Spleen (tissue), 7 donors: ENCODE measurements around the gene ELP4.

ENCODE experiments used
- CTCF ChIP-seq, 11 experiments: fragments of 200-600 bp in 7 of 11; fragments of 450-650 bp in 4 of 11; sonication (generic) in 4 of 11; IDR thresholded peaks in 8 of 11; conservative IDR thresholded peaks in 3 of 11; 1 replicate in 7 of 11; 2 replicates in 4 of 11; pipeline versions ENCODE4 v1.4.0 to v1.8.0; 2016 to 2021; ENCODE audit warnings: antibody characterized with exemption in 11 of 11, inconsistent platforms in 4 of 11, mild to moderate bottlenecking in 1 of 11
- POLR2AphosphoS5 ChIP-seq, 3 donors: sonication (generic); formaldehyde crosslinking; IDR thresholded peaks; one replicate each; pipeline ENCODE4 v1.5.1; 2017; ENCODE audit warnings: antibody characterized with exemption in 3 of 3
- donor health status: DM: no; HTN: no; CAD: no; lungs with moderate emphysema.
- donor health status: DM: no; HTN: no; CAD: no.
- donor health status: DM: no; HTN: no; CAD: no.

GRCh38 chr11:31761636-31762035, 252.1 kb downstream of the ELP4 start:
- TF ChIP-seq CTCF (IDR thresholded peaks at IDR 0.05 in 8 of 11, conservative IDR thresholded peaks at IDR 0.05 in 3 of 11) (no peak), POLR2AphosphoS5 (IDR thresholded peaks at IDR 0.05) (no peak)
